SK-MEL-5 (cell line): ENCODE measurements around the gene LARGE1. TPM values are rescaled to one million over a fixed set of nuclear protein-coding genes. Genes with fewer than 3 reads are reported as not detected.

Source experiments
- DNase-seq: peaks from one replicate; pipeline ENCODE4 v3.0.0-alpha.2; 2016; ENCODE audit warnings: low read depth, low spot score
- in situ Hi-C: cut with HindIII; loops from 2 replicates; pipeline ENCODE4 v1.10.0; 2016; ENCODE audit warnings: low sequenced_read_pairs, high pct_unique_total_duplicates, low pct_unique_long_range_greater_than_20kb
- total RNA-seq: library from RNA; depleted of rRNA; stranded (reverse); fragments of >200 nt; shearing (Covaris generic); gene quantifications from 2 replicates; pipeline ENCODE4 v1.2.3, GENCODE V29; 2014

Gene LARGE1
- total RNA-seq, 1 experiment from 2014 or later = 22.0 TPM

DNA sequence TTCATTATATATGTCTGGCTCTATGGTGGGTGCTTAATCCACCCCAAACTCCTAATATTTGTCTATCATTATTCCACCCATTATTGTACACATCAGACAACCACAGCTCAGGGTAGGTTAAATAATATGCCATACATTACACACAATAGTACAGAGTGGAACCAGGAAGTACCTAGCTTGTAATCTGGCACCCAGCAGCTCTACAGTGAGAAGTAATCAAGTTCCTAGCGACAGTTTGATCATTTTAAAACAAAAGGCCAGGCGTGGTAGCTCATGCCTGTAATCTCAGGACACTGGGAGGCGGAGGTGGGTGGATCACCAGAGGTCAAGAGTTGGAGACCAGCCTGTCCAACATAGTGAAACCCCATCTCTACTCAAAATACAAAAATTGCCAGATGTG is 141.0 kb downstream of the LARGE1 start:
- in situ Hi-C loops = no loop called here
- no peak for DNase-seq

DNA sequence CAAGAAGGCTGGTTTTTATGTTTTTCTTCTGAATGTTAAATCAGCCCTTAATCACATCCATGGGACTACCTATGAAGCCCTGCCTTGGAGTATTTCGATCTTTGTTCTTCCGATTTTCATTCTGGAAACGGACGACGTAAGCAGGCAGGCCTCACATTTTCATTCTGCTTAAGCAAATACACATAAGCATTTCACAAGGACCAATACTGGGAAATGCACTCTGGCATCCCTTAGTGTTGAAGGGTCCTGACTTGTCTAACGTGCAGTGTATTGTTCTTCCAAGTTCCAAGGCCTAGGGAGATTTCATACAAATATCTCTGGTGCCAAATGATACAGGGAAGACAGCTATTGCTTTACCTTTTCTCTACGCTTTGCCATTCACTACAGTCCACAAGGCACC is 143.8 kb downstream of the LARGE1 start:
- in situ Hi-C loops = no loop called here

GRCh38 chr22:33774781-33775180 is 145.5 kb downstream of the LARGE1 start:
- in situ Hi-C loops = no loop called here
- no peak for DNase-seq

More for the DNA sequence above, 143.8 kb downstream of the LARGE1 start:
- DNase-seq = no peak

DNA sequence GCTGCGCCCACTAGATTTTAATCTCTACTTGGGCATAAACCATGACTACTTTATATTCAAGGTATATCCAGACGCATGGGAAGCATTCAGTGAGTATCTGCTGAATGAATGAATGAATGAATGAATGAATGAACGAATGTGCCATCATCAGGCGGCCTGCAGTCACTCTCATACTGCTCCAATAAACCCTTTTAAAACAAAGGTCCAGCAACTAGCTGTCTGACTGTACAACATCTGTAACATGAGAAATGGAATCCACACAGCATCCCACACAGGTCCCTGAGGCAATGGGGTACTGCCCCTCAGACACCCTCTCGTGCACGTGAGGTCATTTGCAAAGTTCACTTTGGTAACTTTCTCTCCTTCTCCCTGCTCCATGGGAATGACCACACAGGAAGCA is 147.5 kb downstream of the LARGE1 start:
- no peak for DNase-seq
- in situ Hi-C loops = no loop called here

GRCh38 chr22:33771136-33771535 is 149.1 kb downstream of the LARGE1 start:
- DNase-seq = no peak
- in situ Hi-C loops = no loop called here

- in situ Hi-C loops = no loop called here
- no peak for DNase-seq
Measured at GRCh38 chr22:33770723-33771122, 149.6 kb downstream of the LARGE1 start.

DNA sequence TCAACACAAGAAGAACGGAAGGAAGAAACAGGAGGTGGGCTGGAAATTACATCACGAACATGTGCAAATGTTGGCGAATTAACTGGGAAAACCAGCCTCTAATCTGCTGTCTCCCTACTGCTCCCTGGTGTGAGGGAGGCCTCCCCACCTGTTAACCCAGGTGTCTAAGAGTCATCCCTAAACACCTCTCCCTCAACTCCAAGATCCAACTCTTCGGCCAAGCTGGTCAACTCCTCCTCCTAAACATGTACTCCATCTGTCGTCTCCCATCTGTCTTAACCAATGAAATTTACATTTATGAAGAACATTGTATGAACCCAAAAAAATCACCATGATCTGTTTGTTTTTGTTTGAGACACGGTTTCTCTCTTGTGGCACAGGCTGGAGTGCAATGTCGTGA is 154.2 kb downstream of the LARGE1 start:
- in situ Hi-C loops = no loop called here

DNA sequence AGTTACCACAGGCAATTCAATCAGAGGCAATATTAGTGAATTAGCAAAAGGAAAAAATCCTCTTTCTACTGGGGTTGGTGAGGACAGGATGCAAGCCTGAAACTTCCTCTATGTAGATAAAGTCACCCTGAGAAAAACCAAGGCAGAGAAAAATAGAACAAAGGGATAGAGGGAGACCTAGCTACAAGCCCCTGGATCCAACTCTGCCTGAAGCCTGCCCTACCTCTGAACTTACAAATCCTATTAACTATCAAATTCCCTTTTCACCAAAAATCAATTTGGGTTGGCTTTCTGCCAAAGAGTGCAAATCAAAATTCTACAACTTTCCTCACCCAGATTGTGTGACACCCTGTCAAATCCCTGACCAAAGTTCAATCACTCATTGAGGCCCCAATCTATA is 161.3 kb downstream of the LARGE1 start:
- in situ Hi-C loops = no loop called here
- no peak for DNase-seq

More for the DNA sequence above, 154.2 kb downstream of the LARGE1 start:
- no peak for DNase-seq

DNA sequence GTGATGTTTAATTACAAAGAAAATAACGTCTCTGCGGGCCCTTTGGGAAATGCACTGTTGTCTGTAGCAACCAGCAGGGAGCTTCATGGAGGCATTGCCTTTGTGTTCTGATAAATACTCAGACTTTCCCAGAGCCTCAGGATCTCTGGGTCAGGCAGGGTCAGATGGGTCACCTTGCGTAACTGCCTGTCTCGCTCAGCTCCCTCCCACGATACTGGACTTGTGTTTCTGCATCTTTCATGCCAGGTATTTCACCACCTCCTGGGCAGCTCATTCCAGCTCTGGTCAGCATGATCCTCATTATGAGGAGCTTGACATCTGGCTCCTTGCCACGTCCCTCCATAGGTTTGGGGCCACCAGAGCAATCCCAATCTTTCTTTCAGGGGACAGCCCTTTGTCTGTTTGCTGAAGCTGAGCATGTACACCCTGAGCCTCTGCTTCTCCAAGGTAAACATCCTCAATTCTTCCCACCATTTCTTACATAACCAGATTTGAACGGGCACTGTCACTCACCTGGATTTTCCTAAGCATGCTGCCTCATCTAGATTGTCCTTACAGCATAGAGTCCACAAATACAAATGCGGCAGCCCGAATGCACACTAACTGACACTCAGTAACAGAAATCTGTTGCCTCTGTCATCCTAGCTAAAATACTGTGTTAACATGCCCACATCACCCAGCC is 162.3 kb downstream of the LARGE1 start:
- in situ Hi-C loops = no loop called here
- DNase-seq = no peak

DNA sequence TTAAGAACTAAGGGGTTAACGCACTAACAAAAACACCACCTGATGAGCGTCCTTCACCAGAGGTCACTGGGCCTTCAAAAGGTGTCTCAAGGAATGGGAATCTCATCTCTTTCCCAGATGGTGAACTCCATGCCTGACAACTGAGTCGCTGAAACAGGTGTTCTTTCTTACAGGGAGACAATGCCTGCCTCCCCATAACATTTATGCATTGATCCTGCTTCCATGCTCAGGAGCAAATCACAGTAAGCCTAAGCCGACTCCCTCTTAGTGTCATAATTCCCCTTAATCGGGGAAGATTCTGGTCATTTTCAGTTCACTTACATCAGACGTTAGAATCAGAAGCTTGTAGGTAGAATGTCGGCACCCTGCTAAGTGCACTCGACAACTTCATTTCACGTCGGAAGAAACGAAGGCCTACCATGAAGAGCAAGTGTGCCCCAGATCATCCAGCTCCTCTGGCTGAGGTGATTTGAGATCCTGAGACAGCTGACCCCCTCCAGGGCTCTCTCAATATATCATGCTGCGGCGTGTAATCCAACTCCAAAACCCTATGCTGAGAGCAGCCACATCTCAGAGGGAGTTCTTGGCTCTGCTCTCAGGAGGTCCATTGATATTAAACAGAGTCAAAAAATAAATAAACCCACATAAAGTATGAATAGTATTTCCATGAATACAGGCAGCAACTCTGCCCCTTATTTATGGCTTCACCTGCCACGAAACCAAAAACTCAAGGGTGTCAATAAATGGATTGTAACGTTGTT is 163.1 kb downstream of the LARGE1 start:
- in situ Hi-C loops = no loop called here
- no peak for DNase-seq

DNA sequence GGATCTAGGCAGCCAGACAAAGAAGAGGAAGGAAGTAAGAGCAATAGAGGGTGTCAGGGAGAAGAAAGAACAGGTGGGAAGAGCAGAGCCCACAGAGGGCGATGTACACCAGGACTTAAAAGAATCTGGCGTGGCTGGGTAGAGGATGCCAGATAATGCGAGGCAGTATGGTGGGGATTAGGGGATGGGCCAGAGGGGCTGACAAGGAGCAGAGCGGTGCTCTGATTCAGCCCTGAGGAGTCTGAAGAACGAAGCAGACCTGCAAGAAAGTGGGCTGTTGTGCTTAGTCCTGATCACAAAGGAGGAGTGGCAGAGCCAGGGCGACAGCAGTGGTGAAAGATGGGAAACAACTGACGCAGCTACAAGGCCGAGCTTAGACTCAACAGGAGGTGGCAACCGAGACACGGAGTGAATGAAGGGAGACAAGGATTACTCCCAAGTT is 163.7 kb downstream of the LARGE1 start:
- no peak for DNase-seq
- in situ Hi-C loops = no loop called here

- DNase-seq = no peak
- in situ Hi-C loops = no loop called here
Measured at GRCh38 chr22:33748714-33749113, 171.6 kb downstream of the LARGE1 start.

- in situ Hi-C loops = no loop called here
- peak; percentile 33 for DNase-seq
Measured at GRCh38 chr22:33747576-33748180, 172.6 kb downstream of the LARGE1 start.

GRCh38 chr22:33747029-33747428 is 173.2 kb downstream of the LARGE1 start:
- in situ Hi-C loops = no loop called here
- DNase-seq = no peak

- in situ Hi-C loops = no loop called here
- no peak for DNase-seq
Measured at GRCh38 chr22:33746501-33746928, 173.8 kb downstream of the LARGE1 start.

DNA sequence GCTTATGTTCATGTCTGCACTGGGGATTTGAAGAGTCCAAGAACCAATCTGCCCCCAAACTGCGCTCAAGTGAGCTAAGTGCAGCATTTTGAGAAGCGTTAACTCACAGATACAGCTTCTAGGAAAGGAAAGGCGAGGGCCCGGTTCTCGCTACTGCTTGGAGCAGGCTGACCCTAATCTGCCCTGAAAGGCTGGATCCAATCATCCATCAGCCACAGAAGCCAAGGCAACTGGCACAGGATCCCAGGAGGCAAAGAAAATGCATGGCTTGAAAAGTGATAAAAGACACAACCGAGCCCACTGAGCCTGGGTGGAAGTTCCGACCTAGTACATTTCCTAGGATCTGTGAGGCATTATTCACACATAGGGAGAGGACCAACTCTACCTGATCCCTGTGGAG is 174.8 kb downstream of the LARGE1 start:
- in situ Hi-C loops = no loop called here
- DNase-seq = no peak

- in situ Hi-C loops = no loop called here
- DNase-seq = no peak
Measured at GRCh38 chr22:33743756-33744155, 176.5 kb downstream of the LARGE1 start.

DNA sequence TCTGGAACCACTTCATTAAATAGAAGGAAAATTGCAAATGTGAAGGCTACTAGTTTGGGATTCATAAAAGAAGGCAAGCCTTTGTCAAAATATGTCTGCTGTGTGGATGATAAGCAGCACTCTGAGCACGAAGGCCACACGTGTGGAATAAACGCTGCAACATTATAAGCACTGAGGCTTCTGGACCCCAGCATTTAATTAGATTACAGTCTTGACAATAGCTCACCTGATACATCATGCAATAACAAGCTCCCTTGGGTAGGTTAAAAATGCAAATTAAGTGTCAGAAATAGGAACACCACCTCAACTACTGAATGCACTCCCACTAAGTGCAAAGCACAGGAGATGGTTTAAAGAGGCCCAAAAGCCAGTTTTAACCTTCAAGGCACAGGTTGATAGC is 179.3 kb downstream of the LARGE1 start:
- DNase-seq = no peak
- in situ Hi-C loops = no loop called here

DNA sequence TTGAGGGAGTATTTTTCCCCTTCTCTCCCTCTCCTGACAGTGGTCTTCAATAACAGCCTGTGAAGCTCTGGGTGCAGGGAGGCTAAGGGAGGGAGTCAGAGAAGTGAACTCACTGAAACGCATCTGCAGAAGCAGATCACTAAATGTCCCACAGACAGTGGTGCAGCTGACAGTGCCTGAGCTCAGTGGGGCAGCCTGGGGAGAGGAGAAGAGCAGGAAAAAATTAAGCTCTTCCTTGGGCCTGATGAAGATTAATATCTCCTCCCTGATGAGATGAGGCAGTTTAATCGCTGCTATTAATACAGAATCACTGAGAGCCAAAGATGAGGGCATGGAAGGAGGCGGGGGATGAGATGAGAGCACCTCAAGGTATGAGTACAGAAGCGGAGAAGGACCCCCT is 180.8 kb downstream of the LARGE1 start:
- in situ Hi-C loops = no loop called here

More for the DNA sequence above, 180.8 kb downstream of the LARGE1 start:
- DNase-seq = no peak
